Prostate gland (tissue), 2 donors: ENCODE measurements around the gene WDFY2. TPM values are rescaled to one million over a fixed set of nuclear protein-coding genes. Genes with fewer than 3 reads are reported as not detected.
"Not testable (repeated sequence)": the region's sequence is repeated elsewhere in the genome, so short reads cannot be mapped to it uniquely, and the experiment has no call there.

Source experiments
- DNase-seq: peaks from one replicate; pipeline ENCODE4 v3.0.0-alpha.2; 2019; ENCODE audit warnings: low spot score
- H3K27ac ChIP-seq, 2 donors: fragments of 200-600 bp; sonication (generic); 2 replicates each; pipeline ENCODE4 v1.5.1; 2017 to 2019
- H3K27me3 ChIP-seq: fragments of 200-600 bp; sonication (generic); replicated peaks from 2 replicates; pipeline ENCODE4 v1.5.1; 2019; ENCODE audit not compliant: insufficient read depth
- H3K36me3 ChIP-seq, 2 donors: fragments of 200-600 bp; sonication (generic); 1 replicate in 1 of 2; 2 replicates in 1 of 2; pipeline versions ENCODE4 v1.5.1 to v1.8.1; 2017 to 2019
- H3K4me1 ChIP-seq: fragments of 200-600 bp; sonication (generic); replicated peaks from 2 replicates; pipeline ENCODE4 v1.5.1; 2019
- H3K4me3 ChIP-seq, 2 donors: fragments of 200-600 bp; sonication (generic); 2 replicates each; pipeline ENCODE4 v1.5.1; 2017 to 2019
- H3K9me3 ChIP-seq: fragments of 200-600 bp; sonication (generic); 2 replicates; pipeline ENCODE4 v1.5.1; 2017
- CTCF ChIP-seq, 4 experiments: fragments of 200-600 bp in 2 of 4; fragments of 450-650 bp in 2 of 4; sonication (generic) in 2 of 4; IDR thresholded peaks; 1 replicate in 3 of 4; 2 replicates in 1 of 4; pipeline ENCODE4 v1.5.1; 2016 to 2019; ENCODE audit warnings: antibody characterized with exemption in 4 of 4, mild to moderate bottlenecking in 2 of 4, moderate library complexity in 2 of 4
- POLR2A ChIP-seq: fragments of 450-650 bp; IDR thresholded peaks from one replicate; pipeline ENCODE4 v1.6.1; 2016; ENCODE audit warnings: antibody characterized with exemption, mild to moderate bottlenecking
- POLR2AphosphoS5 ChIP-seq: sonication (generic); formaldehyde crosslinking; IDR thresholded peaks from one replicate; pipeline ENCODE4 v1.6.1; 2017; ENCODE audit warnings: antibody characterized with exemption
- WGBS: methylation state at CpG from one replicate; pipeline ENCODE4 v1.1.5; 2018; 5-methylcytosine and 5-hydroxymethylcytosine counted together
- intact Hi-C: fragments of 100-400 bp; cut with DNase I; formaldehyde crosslinking; loops from one replicate; pipeline ENCODE4 v1.14.2; 2022
- total RNA-seq, 2 donors: library from RNA; depleted of rRNA; stranded (reverse); fragments of >200 nt; gene quantifications; one replicate each; pipeline ENCODE4 v1.1.0, GENCODE V29; 2016

Gene WDFY2
- total RNA-seq, 2 donors from 2014 or later = 7.9 to 23.2 TPM

GRCh38 chr13:51688937-51689662 is 104.8 kb downstream of the WDFY2 start:
- Histone ChIP-seq H3K4me1 (no peaks in the 10 kb centered on the region), H3K9me3 (no peaks in the 10 kb centered on the region), H3K27me3 (no peaks in the 10 kb centered on the region), H3K36me3 (no peaks in the 10 kb centered on the region), H3K27ac (no peak overlapping the region), H3K4me3 (no peak overlapping the region)
- intact Hi-C loops = no loop called here
- TF ChIP-seq POLR2AphosphoS5 = no peak
- no peak for TF ChIP-seq CTCF (IDR thresholded peaks at IDR 0.05)
- no peak for TF ChIP-seq POLR2A
- WGBS = 64% methylated on average over 8 of the region's 8 CpGs
- DNase-seq = no peak

- intact Hi-C loops = no loop called here
- Histone ChIP-seq H3K4me3 (no peak overlapping the region), H3K36me3 (no peaks in the 10 kb centered on the region), H3K4me1 (no peaks in the 10 kb centered on the region), H3K27me3 (no peaks in the 10 kb centered on the region), H3K9me3 (no peaks in the 10 kb centered on the region), H3K27ac (no peak overlapping the region)
- no peak for TF ChIP-seq POLR2AphosphoS5
- TF ChIP-seq CTCF (IDR thresholded peaks at IDR 0.05) = no peak
- no peak for TF ChIP-seq POLR2A
- WGBS = 50% methylated on average over 2 of the region's 2 CpGs
- DNase-seq = no peak
Observed at GRCh38 chr13:51689663-51689996, 105.4 kb downstream of the WDFY2 start.

- H3K4me1 ChIP-seq, H3K4me3 ChIP-seq, H3K36me3 ChIP-seq, H3K27me3 ChIP-seq, H3K27ac ChIP-seq, DNase-seq, H3K9me3 ChIP-seq, intact Hi-C loops: not testable (repeated sequence)
- 90% methylated on average over 8 of the region's 8 CpGs for WGBS
Observed at GRCh38 chr13:51695677-51696076, 111.4 kb downstream of the WDFY2 start.

- no peaks in the 10 kb centered on the region for H3K4me1 ChIP-seq
- no peaks in the 10 kb centered on the region for H3K9me3 ChIP-seq
- no peak overlapping the region for H3K4me3 ChIP-seq
- TF ChIP-seq CTCF (IDR thresholded peaks at IDR 0.05) (no peak), POLR2AphosphoS5 (no peak), POLR2A (no peak)
- intact Hi-C loops = no loop called here
- WGBS = 89% methylated on average over 4 of the region's 4 CpGs
- no peaks in the 10 kb centered on the region for H3K36me3 ChIP-seq
- H3K27me3 ChIP-seq = no peaks in the 10 kb centered on the region
- no peak overlapping the region for H3K27ac ChIP-seq
- DNase-seq = no peak
Observed at GRCh38 chr13:51697181-51697580, 112.9 kb downstream of the WDFY2 start.

- no peaks in the 10 kb centered on the region for H3K27me3 ChIP-seq
- H3K27ac ChIP-seq = no peak overlapping the region
- no peak for TF ChIP-seq POLR2AphosphoS5
- TF ChIP-seq POLR2A = no peak
- TF ChIP-seq CTCF (IDR thresholded peaks at IDR 0.05) = no peak
- no peak for DNase-seq
- no peaks in the 10 kb centered on the region for H3K36me3 ChIP-seq
- no peaks in the 10 kb centered on the region for H3K9me3 ChIP-seq
- WGBS = 75% methylated on average over 2 of the region's 2 CpGs
- no peaks in the 10 kb centered on the region for H3K4me1 ChIP-seq
- H3K4me3 ChIP-seq = no peak overlapping the region
- intact Hi-C loops = no loop called here
Observed at GRCh38 chr13:51697855-51698254, 113.6 kb downstream of the WDFY2 start.
